ENCODE data around the gene PRSS2. TPM values are rescaled to one million over a fixed set of nuclear protein-coding genes. Genes with fewer than 3 reads are reported as not detected.

PRSS2 gene
- total RNA-seq, 2 experiments from 2014 or later = not detected

GRCh38 chr7:142788303-142789289, 17.8 kb downstream of the PRSS2 start:
- ChIA-PET POLR2A (interaction anchor here (0.8 to 20.9 kb wide), 12 partner anchors 18 to 476 kb away, joined by 3 to 1391 read pairs (median 4); partner anchors contain the start of gene EPHB6), CTCF (interaction anchor here (1.4 to 9.4 kb wide), 4 partner anchors 8 to 470 kb away, joined by 3 to 117 read pairs (median 12); no protein-coding TSS in a partner anchor)
- H3K9me3 Mint-ChIP-seq = no peaks in the 10 kb centered on the region
- peaks cover 67% of the 10 kb centered on the region for H3K36me3 Mint-ChIP-seq (ENCODE audit: low read depth)
- H3K27me3 Mint-ChIP-seq = no peaks in the 10 kb centered on the region
- ATAC-seq (no peak), DNase-seq (peak; percentile 17)
- TF ChIP-seq CTCF (IDR thresholded peaks at IDR 0.05) = no peak
- H3K4me3 Mint-ChIP-seq = peak overlapping the region; percentile 100
- peak overlapping the region; percentile 97 for H3K27ac Mint-ChIP-seq
- intact Hi-C loops (cut with micrococcal nuclease) = no loop called here
- peaks cover 16% of the 10 kb centered on the region for H3K4me1 Mint-ChIP-seq (ENCODE audit: low read depth)

- peak; percentile 27 for DNase-seq
- Mint-ChIP-seq H3K27ac (peak overlapping the region; percentile 97), H3K36me3 (ENCODE audit: low read depth) (peaks cover 76% of the 10 kb centered on the region), H3K27me3 (no peaks in the 10 kb centered on the region), H3K4me1 (ENCODE audit: low read depth) (peaks cover 23% of the 10 kb centered on the region), H3K4me3 (peak overlapping the region; percentile 100), H3K9me3 (no peaks in the 10 kb centered on the region)
- no peak for TF ChIP-seq CTCF (IDR thresholded peaks at IDR 0.05)
- ChIA-PET CTCF (interaction anchor here (4.1 to 9.4 kb wide), 2 partner anchors 11 to 21 kb away, joined by 19 to 117 read pairs; no protein-coding TSS in a partner anchor), POLR2A (interaction anchor here (0.8 to 20.9 kb wide), 7 partner anchors 18 to 477 kb away, joined by 3 to 1391 read pairs (median 4); partner anchors contain the start of gene EPHB6)
- no peak for ATAC-seq
- intact Hi-C loops (cut with micrococcal nuclease) = no loop called here
Measured at GRCh38 chr7:142789441-142789840, 18.7 kb downstream of the PRSS2 start.

- H3K9me3 Mint-ChIP-seq = no peaks in the 10 kb centered on the region
- ATAC-seq (no peak), DNase-seq (peak; percentile 63)
- H3K4me1 Mint-ChIP-seq (ENCODE audit: low read depth) = peaks cover 29% of the 10 kb centered on the region
- CTCF ChIA-PET = interaction anchor here (4.1 to 9.4 kb wide), 2 partner anchors 10 to 21 kb away, joined by 19 to 117 read pairs; no protein-coding TSS in a partner anchor
- peak overlapping the region; percentile 97 for H3K27ac Mint-ChIP-seq
- H3K4me3 Mint-ChIP-seq = peak overlapping the region; percentile 100
- no peaks in the 10 kb centered on the region for H3K27me3 Mint-ChIP-seq
- H3K36me3 Mint-ChIP-seq (ENCODE audit: low read depth) = peaks cover 77% of the 10 kb centered on the region
- POLR2A ChIA-PET = interaction anchor here (0.6 to 20.9 kb wide), 5 partner anchors 17 to 212 kb away, joined by 4 to 1391 read pairs (median 10); no protein-coding TSS in a partner anchor
- intact Hi-C loops (cut with micrococcal nuclease) = no loop called here
- no peak for TF ChIP-seq CTCF (IDR thresholded peaks at IDR 0.05)
Measured at GRCh38 chr7:142790056-142790455, 19.3 kb downstream of the PRSS2 start.

- H3K4me3 Mint-ChIP-seq = peak overlapping the region; percentile 100
Measured at GRCh38 chr7:142790555-142790954, 19.8 kb downstream of the PRSS2 start.

More at GRCh38 chr7:142790555-142790954, 19.8 kb downstream of the PRSS2 start:
- Mint-ChIP-seq H3K27ac (peak overlapping the region; percentile 97), H3K4me1 (ENCODE audit: low read depth) (peaks cover 33% of the 10 kb centered on the region), H3K36me3 (ENCODE audit: low read depth) (peaks cover 78% of the 10 kb centered on the region), H3K27me3 (no peaks in the 10 kb centered on the region), H3K9me3 (no peaks in the 10 kb centered on the region)
- ATAC-seq (no peak), DNase-seq (peak; percentile 7)
- TF ChIP-seq CTCF (IDR thresholded peaks at IDR 0.05) = no peak
- intact Hi-C loops (cut with micrococcal nuclease) = no loop called here
- ChIA-PET CTCF (interaction anchor here (1.0 to 9.4 kb wide), 3 partner anchors 9 to 158 kb away, joined by 3 to 117 read pairs (median 19); no protein-coding TSS in a partner anchor), POLR2A (interaction anchor here (0.6 to 20.9 kb wide), 6 partner anchors 16 to 212 kb away, joined by 4 to 1391 read pairs (median 4); no protein-coding TSS in a partner anchor)
